ENCODE data around the gene GPR137B. TPM values are rescaled to one million over a fixed set of nuclear protein-coding genes. Genes with fewer than 3 reads are reported as not detected.
"Not testable (repeated sequence)": the region's sequence is repeated elsewhere in the genome, so short reads cannot be mapped to it uniquely, and the experiment has no call there.

The GPR137B gene
- total and polyA plus RNA-seq, 4 donors: 21.6 to 52.1 (median 38.4) TPM

- H3K27me3 ChIP-seq (ENCODE audit: control insufficient read depth, insufficient read depth, low read length): no peaks in the 10 kb centered on the region
- H3K9me3 ChIP-seq (ENCODE audit: control insufficient read depth, insufficient read depth, low read length): no peaks in the 10 kb centered on the region
- peaks cover 22% of the 10 kb centered on the region for H3K36me3 ChIP-seq (ENCODE audit: control insufficient read depth, insufficient read depth, low read length)
- DNase-seq (ENCODE audit: low read depth in 4 of 6, low spot score in 6 of 6): peak in 3 of 6 donors; percentile 6 to 49 (median 7)
- 74% methylated on average over 13 of the region's 18 CpGs for WGBS (ENCODE audit: insufficient coverage)
- peaks cover 6% of the 10 kb centered on the region for H3K4me1 ChIP-seq (ENCODE audit: control insufficient read depth, insufficient read depth, low read length)
- H3K4me3 ChIP-seq (ENCODE audit: low read depth, low read length): no peak overlapping the region
- no peak overlapping the region for H3K27ac ChIP-seq (ENCODE audit: low read depth, low read length)
Measured at GRCh38 chr1:236176337-236177336, 34.3 kb downstream of the GPR137B start.

- Histone ChIP-seq H3K27me3 (ENCODE audit: control insufficient read depth, insufficient read depth, low read length) (no peaks in the 10 kb centered on the region), H3K9me3 (ENCODE audit: control insufficient read depth, insufficient read depth, low read length) (no peaks in the 10 kb centered on the region), H3K36me3 (ENCODE audit: control insufficient read depth, insufficient read depth, low read length) (peaks cover 24% of the 10 kb centered on the region), H3K4me1 (ENCODE audit: control insufficient read depth, insufficient read depth, low read length) (peaks cover 6% of the 10 kb centered on the region), H3K27ac (ENCODE audit: low read depth, low read length) (no peak overlapping the region), H3K4me3 (ENCODE audit: low read depth, low read length) (no peak overlapping the region)
- 95% methylated on average over 6 of the region's 6 CpGs for WGBS (ENCODE audit: insufficient coverage)
- no peak for DNase-seq (ENCODE audit: low read depth in 4 of 6, low spot score in 6 of 6)
Measured at GRCh38 chr1:236179634-236180033, 37.3 kb downstream of the GPR137B start.

GRCh38 chr1:236181059-236181458 is 38.7 kb downstream of the GPR137B start:
- H3K27ac ChIP-seq (ENCODE audit: low read depth, low read length): no peak overlapping the region
- H3K4me3 ChIP-seq (ENCODE audit: low read depth, low read length): no peak overlapping the region
- WGBS (ENCODE audit: insufficient coverage): no CpG with 5 or more reads among the region's 3 CpGs
- H3K4me1 ChIP-seq (ENCODE audit: control insufficient read depth, insufficient read depth, low read length): peaks cover 5% of the 10 kb centered on the region
- H3K36me3 ChIP-seq (ENCODE audit: control insufficient read depth, insufficient read depth, low read length): peaks cover 17% of the 10 kb centered on the region
- no peaks in the 10 kb centered on the region for H3K9me3 ChIP-seq (ENCODE audit: control insufficient read depth, insufficient read depth, low read length)
- no peak for DNase-seq (ENCODE audit: low read depth in 4 of 6, low spot score in 6 of 6)
- no peaks in the 10 kb centered on the region for H3K27me3 ChIP-seq (ENCODE audit: control insufficient read depth, insufficient read depth, low read length)

- no peaks in the 10 kb centered on the region for H3K27me3 ChIP-seq (ENCODE audit: control insufficient read depth, insufficient read depth, low read length)
- H3K27ac ChIP-seq (ENCODE audit: low read depth, low read length): no peak overlapping the region
- whole genome bisulfite sequencing (ENCODE audit: insufficient coverage): no CpG with 5 or more reads among the region's 4 CpGs
- peaks cover 6% of the 10 kb centered on the region for H3K36me3 ChIP-seq (ENCODE audit: control insufficient read depth, insufficient read depth, low read length)
- H3K9me3 ChIP-seq (ENCODE audit: control insufficient read depth, insufficient read depth, low read length): no peaks in the 10 kb centered on the region
- no peak for DNase-seq (ENCODE audit: low read depth in 4 of 6, low spot score in 6 of 6)
- H3K4me1 ChIP-seq (ENCODE audit: control insufficient read depth, insufficient read depth, low read length): no peaks in the 10 kb centered on the region
- H3K4me3 ChIP-seq (ENCODE audit: low read depth, low read length): no peak overlapping the region
Measured at GRCh38 chr1:236185687-236186086, 43.3 kb downstream of the GPR137B start.

GRCh38 chr1:236186471-236186870 is 44.1 kb downstream of the GPR137B start:
- not testable (repeated sequence) for H3K27me3 ChIP-seq (ENCODE audit: control insufficient read depth, insufficient read depth, low read length); H3K4me1 ChIP-seq (ENCODE audit: control insufficient read depth, insufficient read depth, low read length); H3K27ac ChIP-seq (ENCODE audit: low read depth, low read length); DNase-seq (ENCODE audit: low read depth in 4 of 6, low spot score in 6 of 6); H3K36me3 ChIP-seq (ENCODE audit: control insufficient read depth, insufficient read depth, low read length); H3K4me3 ChIP-seq (ENCODE audit: low read depth, low read length); H3K9me3 ChIP-seq (ENCODE audit: control insufficient read depth, insufficient read depth, low read length)
- 100% methylated on average over 1 of the region's 2 CpGs for WGBS (ENCODE audit: insufficient coverage)

GRCh38 chr1:236188084-236188483 is 45.7 kb downstream of the GPR137B start:
- H3K27me3 ChIP-seq (ENCODE audit: control insufficient read depth, insufficient read depth, low read length); H3K4me1 ChIP-seq (ENCODE audit: control insufficient read depth, insufficient read depth, low read length); H3K4me3 ChIP-seq (ENCODE audit: low read depth, low read length); H3K27ac ChIP-seq (ENCODE audit: low read depth, low read length); H3K36me3 ChIP-seq (ENCODE audit: control insufficient read depth, insufficient read depth, low read length); DNase-seq (ENCODE audit: low read depth in 4 of 6, low spot score in 6 of 6); H3K9me3 ChIP-seq (ENCODE audit: control insufficient read depth, insufficient read depth, low read length): not testable (repeated sequence)
- 83% methylated on average over 1 of the region's 1 CpG for WGBS (ENCODE audit: insufficient coverage)

- no CpG with 5 or more reads among the region's 2 CpGs for WGBS (ENCODE audit: insufficient coverage)
- no peaks in the 10 kb centered on the region for H3K4me1 ChIP-seq (ENCODE audit: control insufficient read depth, insufficient read depth, low read length)
- H3K27me3 ChIP-seq (ENCODE audit: control insufficient read depth, insufficient read depth, low read length): no peaks in the 10 kb centered on the region
- no peak overlapping the region for H3K27ac ChIP-seq (ENCODE audit: low read depth, low read length)
- H3K36me3 ChIP-seq (ENCODE audit: control insufficient read depth, insufficient read depth, low read length): peaks cover 7% of the 10 kb centered on the region
- DNase-seq (ENCODE audit: low read depth in 4 of 6, low spot score in 6 of 6): no peak
- no peaks in the 10 kb centered on the region for H3K9me3 ChIP-seq (ENCODE audit: control insufficient read depth, insufficient read depth, low read length)
- no peak overlapping the region for H3K4me3 ChIP-seq (ENCODE audit: low read depth, low read length)
Measured at GRCh38 chr1:236193184-236193583, 50.8 kb downstream of the GPR137B start.

GRCh38 chr1:236200925-236201324 is 58.6 kb downstream of the GPR137B start:
- Histone ChIP-seq H3K4me3 (ENCODE audit: low read depth, low read length) (no peak overlapping the region), H3K9me3 (ENCODE audit: control insufficient read depth, insufficient read depth, low read length) (peaks cover 6% of the 10 kb centered on the region), H3K27ac (ENCODE audit: low read depth, low read length) (no peak overlapping the region), H3K4me1 (ENCODE audit: control insufficient read depth, insufficient read depth, low read length) (peaks cover 5% of the 10 kb centered on the region), H3K27me3 (ENCODE audit: control insufficient read depth, insufficient read depth, low read length) (no peaks in the 10 kb centered on the region), H3K36me3 (ENCODE audit: control insufficient read depth, insufficient read depth, low read length) (no peaks in the 10 kb centered on the region)
- no peak for DNase-seq (ENCODE audit: low read depth in 4 of 6, low spot score in 6 of 6)

GRCh38 chr1:236201786-236202185 is 59.4 kb downstream of the GPR137B start:
- Histone ChIP-seq H3K4me1 (ENCODE audit: control insufficient read depth, insufficient read depth, low read length) (peaks cover 9% of the 10 kb centered on the region), H3K4me3 (ENCODE audit: low read depth, low read length) (no peak overlapping the region), H3K27ac (ENCODE audit: low read depth, low read length) (no peak overlapping the region), H3K36me3 (ENCODE audit: control insufficient read depth, insufficient read depth, low read length) (no peaks in the 10 kb centered on the region), H3K9me3 (ENCODE audit: control insufficient read depth, insufficient read depth, low read length) (peaks cover 6% of the 10 kb centered on the region), H3K27me3 (ENCODE audit: control insufficient read depth, insufficient read depth, low read length) (no peaks in the 10 kb centered on the region)
- DNase-seq (ENCODE audit: low read depth in 4 of 6, low spot score in 6 of 6): no peak
- 100% methylated on average over 1 of the region's 1 CpG for WGBS (ENCODE audit: insufficient coverage)

- Histone ChIP-seq H3K4me3 (ENCODE audit: low read depth, low read length) (no peak overlapping the region), H3K36me3 (ENCODE audit: control insufficient read depth, insufficient read depth, low read length) (no peaks in the 10 kb centered on the region), H3K9me3 (ENCODE audit: control insufficient read depth, insufficient read depth, low read length) (peaks cover 6% of the 10 kb centered on the region), H3K27me3 (ENCODE audit: control insufficient read depth, insufficient read depth, low read length) (no peaks in the 10 kb centered on the region), H3K4me1 (ENCODE audit: control insufficient read depth, insufficient read depth, low read length) (peaks cover 10% of the 10 kb centered on the region), H3K27ac (ENCODE audit: low read depth, low read length) (peak overlapping the region; percentile 40)
- no peak for DNase-seq (ENCODE audit: low read depth in 4 of 6, low spot score in 6 of 6)
- WGBS (ENCODE audit: insufficient coverage): no CpG with 5 or more reads among the region's 1 CpG
Measured at GRCh38 chr1:236204039-236204438, 61.7 kb downstream of the GPR137B start.

Data from spinal cord (tissue), 10 donors.